GM23338 (cell line): ENCODE data around the gene PLD2. TPM values are rescaled to one million over a fixed set of nuclear protein-coding genes. Genes with fewer than 3 reads are reported as not detected.

Experiments used
- ATAC-seq: fragments of 200-7000 bp; cut with Tn5 transposase; 3 replicates; pipeline ENCODE4 v1.9.1; 2020
- DNase-seq: peaks from one replicate; pipeline ENCODE4 v3.0.0-alpha.2; 2015; ENCODE audit warnings: low spot score
- H2AFZ ChIP-seq: fragments of 200-600 bp; sonication (generic); 2 replicates; pipeline ENCODE4 v1.8.0; 2016; ENCODE audit warnings: antibody characterized with exemption, mild to moderate bottlenecking, moderate library complexity
- H3F3A ChIP-seq: fragments of 200-600 bp; sonication (generic); replicated peaks from 2 replicates; pipeline ENCODE4 v1.8.0; 2017; ENCODE audit warnings: antibody characterized with exemption, mixed run types, low read depth
- H3K27ac ChIP-seq: fragments of 200-600 bp; sonication (generic); 2 replicates; pipeline ENCODE4 v1.6.1; 2016; ENCODE audit warnings: low read depth
- H3K27me3 ChIP-seq: fragments of 200-600 bp; sonication (generic); 2 replicates; pipeline ENCODE4 v1.8.0; 2016; ENCODE audit warnings: mild to moderate bottlenecking, mixed run types, moderate library complexity; ENCODE audit not compliant: insufficient read depth
- H3K36me3 ChIP-seq: fragments of 200-600 bp; sonication (generic); 2 replicates; pipeline ENCODE4 v1.8.0; 2016; ENCODE audit warnings: mild to moderate bottlenecking; ENCODE audit not compliant: insufficient read depth
- H3K4me1 ChIP-seq: fragments of 200-600 bp; sonication (generic); 2 replicates; pipeline ENCODE4 v1.8.0; 2016; ENCODE audit warnings: mild to moderate bottlenecking, moderate library complexity; ENCODE audit not compliant: insufficient read depth
- H3K4me2 ChIP-seq: fragments of 200-600 bp; sonication (generic); 2 replicates; pipeline ENCODE4 v1.7.1; 2017; ENCODE audit warnings: mixed run types
- H3K4me3 ChIP-seq: fragments of 200-600 bp; sonication (generic); 2 replicates; pipeline ENCODE4 v1.6.1; 2016; ENCODE audit warnings: mixed run types
- H3K79me2 ChIP-seq: fragments of 200-600 bp; sonication (generic); replicated peaks from 2 replicates; pipeline ENCODE4 v1.8.0; 2017; ENCODE audit warnings: mild to moderate bottlenecking; ENCODE audit not compliant: insufficient read depth
- H3K9me2 ChIP-seq: fragments of 200-600 bp; sonication (generic); 2 replicates; pipeline ENCODE4 v1.8.0; 2017; ENCODE audit not compliant: insufficient read depth
- H4K20me1 ChIP-seq: fragments of 200-600 bp; sonication (generic); replicated peaks from 2 replicates; pipeline ENCODE4 v1.8.0; 2017; ENCODE audit warnings: mild to moderate bottlenecking; ENCODE audit not compliant: insufficient read depth
- H3K27ac Mint-ChIP-seq: 2 replicates; pipeline ENCODE4 v1.8.0; 2020; ENCODE audit warnings: inconsistent platforms, mild to moderate bottlenecking, moderate library complexity, mixed read lengths
- H3K27me3 Mint-ChIP-seq: 3 replicates; pipeline ENCODE4 v1.8.0; 2022; ENCODE audit warnings: low read depth, mild to moderate bottlenecking, moderate library complexity, mixed read lengths, inconsistent platforms; ENCODE audit not compliant: insufficient read depth, poor library complexity
- H3K36me3 Mint-ChIP-seq: 3 replicates; pipeline ENCODE4 v1.8.0; 2021; ENCODE audit warnings: low read depth, mild to moderate bottlenecking, inconsistent platforms, moderate library complexity, mixed read lengths
- H3K4me1 Mint-ChIP-seq: 3 replicates; pipeline ENCODE4 v1.8.0; 2020; ENCODE audit warnings: mild to moderate bottlenecking, inconsistent platforms, mixed read lengths
- H3K4me3 Mint-ChIP-seq: 3 replicates; pipeline ENCODE4 v1.8.0; 2021; ENCODE audit warnings: moderate library complexity, mild to moderate bottlenecking, inconsistent platforms, mixed read lengths
- H3K9me3 Mint-ChIP-seq: 3 replicates; pipeline ENCODE4 v1.8.0; 2020; ENCODE audit warnings: moderate library complexity, mild to moderate bottlenecking, inconsistent platforms, mixed read lengths
- CREB1 ChIP-seq: fragments of 250-450 bp; sonication (Bioruptor Pico); IDR thresholded peaks from 2 replicates; pipeline ENCODE4 v1.5.0; 2020; ENCODE audit warnings: low read depth, mild to moderate bottlenecking, moderate library complexity
- EZH2 ChIP-seq: fragments of 200-600 bp; sonication (generic); IDR thresholded peaks from one replicate; pipeline ENCODE4 v1.8.0; 2017; ENCODE audit warnings: antibody characterized with exemption, mild to moderate bottlenecking, low read depth; ENCODE audit not compliant: unreplicated experiment
- EZH2phosphoT487 ChIP-seq: fragments of 200-600 bp; sonication (generic); IDR thresholded peaks from one replicate; pipeline ENCODE4 v1.8.1; 2018; ENCODE audit warnings: antibody characterized with exemption; ENCODE audit not compliant: unreplicated experiment
- JUNB ChIP-seq: IDR thresholded peaks from one replicate; pipeline ENCODE4 v1.6.1; 2016; ENCODE audit warnings: antibody characterized with exemption; ENCODE audit not compliant: unreplicated experiment
- NANOG ChIP-seq: IDR thresholded peaks from 2 replicates; pipeline ENCODE4 v1.6.1; 2016; ENCODE audit warnings: antibody characterized with exemption, borderline replicate concordance
- POLR2AphosphoS5 ChIP-seq: IDR thresholded peaks from 2 replicates; pipeline ENCODE4 v1.6.1; 2016; ENCODE audit warnings: antibody characterized with exemption, low read depth
- REST ChIP-seq: IDR thresholded peaks from one replicate; pipeline ENCODE4 v1.6.1; 2018; ENCODE audit warnings: antibody characterized with exemption; ENCODE audit not compliant: unreplicated experiment
- STAT1 ChIP-seq: IDR thresholded peaks from one replicate; pipeline ENCODE4 v1.6.1; 2016; ENCODE audit warnings: antibody characterized with exemption; ENCODE audit not compliant: unreplicated experiment
- ZNF114 ChIP-seq: fragments of 250-450 bp; sonication (Bioruptor Pico); IDR thresholded peaks from 2 replicates; pipeline ENCODE4 v1.5.0; 2020; ENCODE audit warnings: mild to moderate bottlenecking, moderate library complexity
- ZNF331 ChIP-seq: fragments of 250-450 bp; sonication (Bioruptor Pico); IDR thresholded peaks from 2 replicates; pipeline ENCODE4 v1.5.0; 2020; ENCODE audit warnings: low read depth, mild to moderate bottlenecking, moderate library complexity
- polyA plus RNA-seq: library from polyadenylated mRNA; unstranded; fragments of >200 nt; fragmentation: Nextera tagmentation; extraction: Ambion mirVana; gene quantifications from 2 replicates; pipeline ENCODE4 v1.2.1, GENCODE V29; 2016
- total RNA-seq: library from RNA; depleted of rRNA; stranded (reverse); fragments of >200 nt; shearing (Covaris generic); gene quantifications from 2 replicates; pipeline ENCODE4 v1.2.3, GENCODE V29; 2014
- TF ChIP-seq, protein P1 (sequence below), 2 experiments: fragments of 200-600 bp in 1 of 2; sonication (generic) in 1 of 2; conservative IDR thresholded peaks; 2 replicates each; pipeline versions ENCODE4 v1.5.1 to v1.6.1; 2016 to 2017; ENCODE audit warnings: antibody characterized with exemption in 2 of 2, low read depth in 2 of 2, mild to moderate bottlenecking in 2 of 2, moderate library complexity in 1 of 2
- TF ChIP-seq, protein P2 (sequence below): fragments of 250-450 bp; sonication (Bioruptor Pico); IDR thresholded peaks from 2 replicates; pipeline ENCODE4 v1.5.0; 2020; ENCODE audit warnings: mild to moderate bottlenecking, moderate library complexity
- TF ChIP-seq, protein P3 (sequence below): IDR thresholded peaks from 2 replicates; pipeline ENCODE4 v1.6.1; 2016; ENCODE audit warnings: antibody characterized with exemption

PLD2 gene
- total and polyA plus RNA-seq, 2 experiments from 2014 or later: 20.2 to 55.9 TPM

- ATAC-seq: no peak
Measured at GRCh38 chr17:4766201-4766600, 40.8 kb upstream of the PLD2 start.

More at GRCh38 chr17:4766201-4766600, 40.8 kb upstream of the PLD2 start:
- Mint-ChIP-seq H3K27me3 (peaks cover 3% of the 10 kb centered on the region), H3K27ac (no peak overlapping the region), H3K9me3 (no peaks in the 10 kb centered on the region), H3K4me3 (no peak overlapping the region), H3K36me3 (no peaks in the 10 kb centered on the region), H3K4me1 (no peaks in the 10 kb centered on the region)
- no peaks in the 10 kb centered on the region for H4K20me1 ChIP-seq
- 0 out of 2 replicates have a peak, but pooled peaks cover 2% of the 10 kb centered on the region for H3F3A ChIP-seq
- H3K27ac ChIP-seq: no peak overlapping the region
- no peaks in the 10 kb centered on the region for H3K27me3 ChIP-seq
- TF ChIP-seq ZNF331 (CRISPR knock-in tag) (no peak), JUNB (no peak), ZNF114 (no peak), POLR2AphosphoS5 (no peak), EZH2 (no peak), STAT1 (no peak), CREB1 (CRISPR knock-in tag) (no peak), EZH2phosphoT487 (no peak), NANOG (no peak), REST (no peak)
- TF ChIP-seq, protein P1, sequence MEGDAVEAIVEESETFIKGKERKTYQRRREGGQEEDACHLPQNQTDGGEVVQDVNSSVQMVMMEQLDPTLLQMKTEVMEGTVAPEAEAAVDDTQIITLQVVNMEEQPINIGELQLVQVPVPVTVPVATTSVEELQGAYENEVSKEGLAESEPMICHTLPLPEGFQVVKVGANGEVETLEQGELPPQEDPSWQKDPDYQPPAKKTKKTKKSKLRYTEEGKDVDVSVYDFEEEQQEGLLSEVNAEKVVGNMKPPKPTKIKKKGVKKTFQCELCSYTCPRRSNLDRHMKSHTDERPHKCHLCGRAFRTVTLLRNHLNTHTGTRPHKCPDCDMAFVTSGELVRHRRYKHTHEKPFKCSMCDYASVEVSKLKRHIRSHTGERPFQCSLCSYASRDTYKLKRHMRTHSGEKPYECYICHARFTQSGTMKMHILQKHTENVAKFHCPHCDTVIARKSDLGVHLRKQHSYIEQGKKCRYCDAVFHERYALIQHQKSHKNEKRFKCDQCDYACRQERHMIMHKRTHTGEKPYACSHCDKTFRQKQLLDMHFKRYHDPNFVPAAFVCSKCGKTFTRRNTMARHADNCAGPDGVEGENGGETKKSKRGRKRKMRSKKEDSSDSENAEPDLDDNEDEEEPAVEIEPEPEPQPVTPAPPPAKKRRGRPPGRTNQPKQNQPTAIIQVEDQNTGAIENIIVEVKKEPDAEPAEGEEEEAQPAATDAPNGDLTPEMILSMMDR (conservative IDR thresholded peaks at IDR 0.05; ENCODE audit: low read depth in 2 of 2): no peak
- TF ChIP-seq, protein P2, sequence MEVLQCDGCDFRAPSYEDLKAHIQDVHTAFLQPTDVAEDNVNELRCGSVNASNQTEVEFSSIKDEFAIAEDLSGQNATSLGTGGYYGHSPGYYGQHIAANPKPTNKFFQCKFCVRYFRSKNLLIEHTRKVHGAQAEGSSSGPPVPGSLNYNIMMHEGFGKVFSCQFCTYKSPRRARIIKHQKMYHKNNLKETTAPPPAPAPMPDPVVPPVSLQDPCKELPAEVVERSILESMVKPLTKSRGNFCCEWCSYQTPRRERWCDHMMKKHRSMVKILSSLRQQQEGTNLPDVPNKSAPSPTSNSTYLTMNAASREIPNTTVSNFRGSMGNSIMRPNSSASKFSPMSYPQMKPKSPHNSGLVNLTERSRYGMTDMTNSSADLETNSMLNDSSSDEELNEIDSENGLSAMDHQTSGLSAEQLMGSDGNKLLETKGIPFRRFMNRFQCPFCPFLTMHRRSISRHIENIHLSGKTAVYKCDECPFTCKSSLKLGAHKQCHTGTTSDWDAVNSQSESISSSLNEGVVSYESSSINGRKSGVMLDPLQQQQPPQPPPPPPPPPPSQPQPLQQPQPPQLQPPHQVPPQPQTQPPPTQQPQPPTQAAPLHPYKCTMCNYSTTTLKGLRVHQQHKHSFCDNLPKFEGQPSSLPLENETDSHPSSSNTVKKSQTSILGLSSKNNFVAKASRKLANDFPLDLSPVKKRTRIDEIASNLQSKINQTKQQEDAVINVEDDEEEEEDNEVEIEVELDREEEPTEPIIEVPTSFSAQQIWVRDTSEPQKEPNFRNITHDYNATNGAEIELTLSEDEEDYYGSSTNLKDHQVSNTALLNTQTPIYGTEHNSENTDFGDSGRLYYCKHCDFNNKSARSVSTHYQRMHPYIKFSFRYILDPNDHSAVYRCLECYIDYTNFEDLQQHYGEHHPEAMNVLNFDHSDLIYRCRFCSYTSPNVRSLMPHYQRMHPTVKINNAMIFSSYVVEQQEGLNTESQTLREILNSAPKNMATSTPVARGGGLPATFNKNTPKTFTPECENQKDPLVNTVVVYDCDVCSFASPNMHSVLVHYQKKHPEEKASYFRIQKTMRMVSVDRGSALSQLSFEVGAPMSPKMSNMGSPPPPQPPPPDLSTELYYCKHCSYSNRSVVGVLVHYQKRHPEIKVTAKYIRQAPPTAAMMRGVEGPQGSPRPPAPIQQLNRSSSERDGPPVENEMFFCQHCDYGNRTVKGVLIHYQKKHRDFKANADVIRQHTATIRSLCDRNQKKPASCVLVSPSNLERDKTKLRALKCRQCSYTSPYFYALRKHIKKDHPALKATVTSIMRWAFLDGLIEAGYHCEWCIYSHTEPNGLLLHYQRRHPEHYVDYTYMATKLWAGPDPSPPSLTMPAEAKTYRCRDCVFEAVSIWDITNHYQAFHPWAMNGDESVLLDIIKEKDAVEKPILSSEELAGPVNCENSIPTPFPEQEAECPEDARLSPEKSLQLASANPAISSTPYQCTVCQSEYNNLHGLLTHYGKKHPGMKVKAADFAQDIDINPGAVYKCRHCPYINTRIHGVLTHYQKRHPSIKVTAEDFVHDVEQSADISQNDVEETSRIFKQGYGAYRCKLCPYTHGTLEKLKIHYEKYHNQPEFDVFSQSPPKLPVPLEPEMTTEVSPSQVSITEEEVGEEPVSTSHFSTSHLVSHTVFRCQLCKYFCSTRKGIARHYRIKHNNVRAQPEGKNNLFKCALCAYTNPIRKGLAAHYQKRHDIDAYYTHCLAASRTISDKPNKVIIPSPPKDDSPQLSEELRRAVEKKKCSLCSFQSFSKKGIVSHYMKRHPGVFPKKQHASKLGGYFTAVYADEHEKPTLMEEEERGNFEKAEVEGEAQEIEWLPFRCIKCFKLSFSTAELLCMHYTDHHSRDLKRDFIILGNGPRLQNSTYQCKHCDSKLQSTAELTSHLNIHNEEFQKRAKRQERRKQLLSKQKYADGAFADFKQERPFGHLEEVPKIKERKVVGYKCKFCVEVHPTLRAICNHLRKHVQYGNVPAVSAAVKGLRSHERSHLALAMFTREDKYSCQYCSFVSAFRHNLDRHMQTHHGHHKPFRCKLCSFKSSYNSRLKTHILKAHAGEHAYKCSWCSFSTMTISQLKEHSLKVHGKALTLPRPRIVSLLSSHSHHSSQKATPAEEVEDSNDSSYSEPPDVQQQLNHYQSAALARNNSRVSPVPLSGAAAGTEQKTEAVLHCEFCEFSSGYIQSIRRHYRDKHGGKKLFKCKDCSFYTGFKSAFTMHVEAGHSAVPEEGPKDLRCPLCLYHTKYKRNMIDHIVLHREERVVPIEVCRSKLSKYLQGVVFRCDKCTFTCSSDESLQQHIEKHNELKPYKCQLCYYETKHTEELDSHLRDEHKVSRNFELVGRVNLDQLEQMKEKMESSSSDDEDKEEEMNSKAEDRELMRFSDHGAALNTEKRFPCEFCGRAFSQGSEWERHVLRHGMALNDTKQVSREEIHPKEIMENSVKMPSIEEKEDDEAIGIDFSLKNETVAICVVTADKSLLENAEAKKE (CRISPR knock-in tag): no peak
- TF ChIP-seq, protein P3, sequence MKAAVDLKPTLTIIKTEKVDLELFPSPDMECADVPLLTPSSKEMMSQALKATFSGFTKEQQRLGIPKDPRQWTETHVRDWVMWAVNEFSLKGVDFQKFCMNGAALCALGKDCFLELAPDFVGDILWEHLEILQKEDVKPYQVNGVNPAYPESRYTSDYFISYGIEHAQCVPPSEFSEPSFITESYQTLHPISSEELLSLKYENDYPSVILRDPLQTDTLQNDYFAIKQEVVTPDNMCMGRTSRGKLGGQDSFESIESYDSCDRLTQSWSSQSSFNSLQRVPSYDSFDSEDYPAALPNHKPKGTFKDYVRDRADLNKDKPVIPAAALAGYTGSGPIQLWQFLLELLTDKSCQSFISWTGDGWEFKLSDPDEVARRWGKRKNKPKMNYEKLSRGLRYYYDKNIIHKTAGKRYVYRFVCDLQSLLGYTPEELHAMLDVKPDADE: no peak
- no peaks in the 10 kb centered on the region for H3K9me2 ChIP-seq
- no peak overlapping the region for H3K4me2 ChIP-seq
- DNase-seq: no peak
- H3K79me2 ChIP-seq: no peaks in the 10 kb centered on the region
- no peak overlapping the region for H2AFZ ChIP-seq
- H3K4me3 ChIP-seq: no peak overlapping the region
- no peaks in the 10 kb centered on the region for H3K36me3 ChIP-seq
- H3K4me1 ChIP-seq: no peaks in the 10 kb centered on the region
